H1 (cell line): ENCODE data around the gene IL1RAPL1. TPM values are rescaled to one million over a fixed set of nuclear protein-coding genes. Genes with fewer than 3 reads are reported as not detected.

Experiments
- RAD21 ChIP-seq, 2 experiments: IDR thresholded peaks in 1 of 2; conservative IDR thresholded peaks in 1 of 2; 2 replicates each; pipeline ENCODE4 v1.6.1; 2011; ENCODE audit warnings: low read depth in 2 of 2, low read length in 2 of 2, improper control_type of control experiment in 1 of 2, inconsistent platforms in 1 of 2, mild to moderate bottlenecking in 1 of 2, moderate library complexity in 1 of 2
- TEAD4 ChIP-seq: IDR thresholded peaks from 2 replicates; pipeline ENCODE4 v1.6.1; 2012; ENCODE audit warnings: low read depth, low read length, inconsistent platforms, mixed read lengths
- polyA plus RNA-seq, 7 experiments: library from polyadenylated mRNA; depleted of rRNA in 3 of 7; stranded (reverse) in 5 of 7; unstranded in 2 of 7; fragments of >200 nt in 5 of 7; fragments of 200-250 nt in 2 of 7; gene quantifications; 1 replicate in 5 of 7; 2 replicates in 1 of 7; 4 replicates in 1 of 7; pipeline versions ENCODE4 v1.2.1 to v1.2.3, GENCODE V29; 2011 to 2013; ENCODE audit warnings: missing spikeins in 2 of 7, mixed read lengths in 2 of 7
- total RNA-seq: library from RNA; stranded (reverse); fragmentation: NEBNext Ultra II Directional; extraction: Animal tissue kit (Norgen Biotek cat#: 25700); gene quantifications from 2 replicates; pipeline ENCODE4 v1.2.1, GENCODE V29; 2021

Gene IL1RAPL1
- total and polyA plus RNA-seq, 2 of the 8 experiments (the other 6 are each of a cell fraction or from before 2014, with no cell fraction given): 0.11 to 0.35 TPM

GRCh38 chrX:29040160-29040559 is 452.9 kb downstream of the IL1RAPL1 start (continued):
- TF ChIP-seq RAD21 (IDR thresholded peaks at IDR 0.05 in 1 of 2, conservative IDR thresholded peaks at IDR 0.05 in 1 of 2; ENCODE audit: low read depth in 2 of 2, low read length in 2 of 2): no peak
- TF ChIP-seq TEAD4: no peak
